HFFc6 (cell line): ENCODE results near the gene SMYD2. TPM values are rescaled to one million over a fixed set of nuclear protein-coding genes. Genes with fewer than 3 reads are reported as not detected.

Experiments
- DNase-seq: peaks from one replicate; pipeline ENCODE4 v3.0.0-alpha.2; 2018
- H3K27ac Mint-ChIP-seq: 2 replicates; pipeline ENCODE4 v1.8.0; 2020; ENCODE audit warnings: mild to moderate bottlenecking, mixed read lengths
- H3K27me3 Mint-ChIP-seq: 2 replicates; pipeline ENCODE4 v1.8.0; 2021; ENCODE audit warnings: mild to moderate bottlenecking, moderate library complexity, mixed read lengths; ENCODE audit not compliant: insufficient read depth
- H3K36me3 Mint-ChIP-seq: 2 replicates; pipeline ENCODE4 v1.8.0; 2021; ENCODE audit warnings: low read depth, mixed read lengths
- H3K4me1 Mint-ChIP-seq: 2 replicates; pipeline ENCODE4 v1.8.0; 2020; ENCODE audit warnings: low read depth, mixed read lengths
- H3K4me3 Mint-ChIP-seq: 2 replicates; pipeline ENCODE4 v1.8.0; 2020; ENCODE audit warnings: mild to moderate bottlenecking, moderate library complexity, mixed read lengths
- H3K9me3 Mint-ChIP-seq: 2 replicates; pipeline ENCODE4 v1.8.0; 2020; ENCODE audit warnings: mild to moderate bottlenecking, mixed read lengths
- CTCF ChIP-seq: fragments of 200-600 bp; sonication (generic); IDR thresholded peaks from 2 replicates; pipeline ENCODE4 v1.5.0; 2021; ENCODE audit warnings: antibody characterized with exemption, mild to moderate bottlenecking
- total RNA-seq, 6 experiments: library from RNA; stranded (reverse); fragmentation: NEBNext Ultra II Directional; extraction: Animal tissue kit (Norgen Biotek cat#: 25700); gene quantifications; 2 replicates in 1 of 6; 3 replicates in 5 of 6; pipeline ENCODE4 v1.2.3, GENCODE V29; 2021

Gene SMYD2
- total RNA-seq, 6 experiments from 2014 or later, result 27.3 to 32.3 (median 29.5) TPM

GRCh38 chr1:214244252-214244651, 36.7 kb upstream of the SMYD2 start:
- no peak for DNase-seq
- H3K27ac Mint-ChIP-seq, result no peak overlapping the region
- TF ChIP-seq CTCF, result no peak
- H3K9me3 Mint-ChIP-seq, result no peaks in the 10 kb centered on the region
- H3K36me3 Mint-ChIP-seq, result no peaks in the 10 kb centered on the region
- no peak overlapping the region for H3K4me3 Mint-ChIP-seq
- peaks cover 13% of the 10 kb centered on the region for H3K27me3 Mint-ChIP-seq
- peaks cover 27% of the 10 kb centered on the region for H3K4me1 Mint-ChIP-seq

GRCh38 chr1:214244841-214245240, 36.1 kb upstream of the SMYD2 start:
- Mint-ChIP-seq H3K9me3 (no peaks in the 10 kb centered on the region), H3K27ac (no peak overlapping the region), H3K36me3 (no peaks in the 10 kb centered on the region), H3K4me1 (peaks cover 31% of the 10 kb centered on the region), H3K27me3 (peaks cover 16% of the 10 kb centered on the region), H3K4me3 (no peak overlapping the region)
- no peak for TF ChIP-seq CTCF
- DNase-seq, result no peak

GRCh38 chr1:214247501-214248041, 33.4 kb upstream of the SMYD2 start:
- no peak for DNase-seq
- Mint-ChIP-seq H3K36me3 (no peaks in the 10 kb centered on the region), H3K4me1 (peaks cover 31% of the 10 kb centered on the region), H3K9me3 (no peaks in the 10 kb centered on the region), H3K4me3 (no peak overlapping the region), H3K27ac (no peak overlapping the region), H3K27me3 (peaks cover 16% of the 10 kb centered on the region)
- no peak for TF ChIP-seq CTCF

GRCh38 chr1:214248311-214249085, 32.5 kb upstream of the SMYD2 start:
- H3K9me3 Mint-ChIP-seq, result no peaks in the 10 kb centered on the region
- no peak overlapping the region for H3K27ac Mint-ChIP-seq
- peaks cover 16% of the 10 kb centered on the region for H3K27me3 Mint-ChIP-seq
- no peaks in the 10 kb centered on the region for H3K36me3 Mint-ChIP-seq
- no peak for DNase-seq
- peaks cover 31% of the 10 kb centered on the region for H3K4me1 Mint-ChIP-seq
- H3K4me3 Mint-ChIP-seq, result no peak overlapping the region
- TF ChIP-seq CTCF, result no peak

- TF ChIP-seq CTCF, result no peak
- Mint-ChIP-seq H3K9me3 (no peaks in the 10 kb centered on the region), H3K27ac (no peak overlapping the region), H3K4me3 (no peak overlapping the region), H3K36me3 (no peaks in the 10 kb centered on the region), H3K27me3 (peaks cover 16% of the 10 kb centered on the region), H3K4me1 (peaks cover 29% of the 10 kb centered on the region)
- no peak for DNase-seq
Observed at GRCh38 chr1:214249651-214250050, 31.3 kb upstream of the SMYD2 start.
